ENCODE data around the gene DSG3. TPM values are rescaled to one million over a fixed set of nuclear protein-coding genes. Genes with fewer than 3 reads are reported as not detected.

DSG3 gene
- total RNA-seq, 1 donor from 2014 or later: not detected

GRCh38 chr18:31516437-31516836 lies 68.9 kb downstream of the DSG3 start:
- no peak for DNase-seq (ENCODE audit: low read depth in 2 of 2)

- no peak for DNase-seq (ENCODE audit: low read depth in 2 of 2)
These were observed 78.8 kb downstream of the DSG3 start for GRCh38 chr18:31526374-31526773.

Other genes starting within 250 kb of the DSG3 start
- not detected in 2 replicates for gene DSG1, start 129.6 kb upstream of the DSG3 start, total RNA-seq
- not detected in 2 replicates for gene DSG4, start 71.0 kb upstream of the DSG3 start, total RNA-seq
- 3.3 and 22.3 TPM in 2 replicates for gene DSG2, start 50.4 kb downstream of the DSG3 start, total RNA-seq
- gene TTR, start 144.1 kb downstream of the DSG3 start, total RNA-seq: not detected in 2 replicates
- 5.3 and 5.5 TPM in 2 replicates for gene B4GALT6, start 236.8 kb downstream of the DSG3 start, total RNA-seq